HK-2 (cell line): ENCODE measurements around the gene ARF4.

Source experiments
- DNase-seq: peaks from one replicate; pipeline ENCODE4 v3.0.0-alpha.2; 2018; ENCODE audit not compliant: unreplicated experiment

Gene ARF4

DNA sequence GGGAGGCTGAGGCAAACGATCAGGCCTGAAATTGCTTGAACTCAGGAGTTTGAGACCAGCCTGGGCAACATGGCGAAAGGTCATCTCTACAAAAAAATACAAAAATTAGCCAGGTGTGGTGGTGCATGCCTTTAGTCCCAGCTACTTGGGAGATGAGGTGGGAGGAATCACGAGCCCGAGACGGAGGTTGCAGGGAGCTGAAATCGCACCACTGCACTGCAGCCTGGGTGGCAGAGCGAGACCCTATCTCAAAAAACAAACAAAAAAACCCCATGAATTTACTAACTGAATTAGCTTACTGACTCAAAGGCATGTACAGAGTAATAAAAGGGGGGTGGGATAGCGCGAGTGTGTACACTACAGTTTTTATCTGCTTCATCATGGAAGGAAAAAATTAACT lies 19.3 kb downstream of the ARF4 start:
- no peak for DNase-seq

DNA sequence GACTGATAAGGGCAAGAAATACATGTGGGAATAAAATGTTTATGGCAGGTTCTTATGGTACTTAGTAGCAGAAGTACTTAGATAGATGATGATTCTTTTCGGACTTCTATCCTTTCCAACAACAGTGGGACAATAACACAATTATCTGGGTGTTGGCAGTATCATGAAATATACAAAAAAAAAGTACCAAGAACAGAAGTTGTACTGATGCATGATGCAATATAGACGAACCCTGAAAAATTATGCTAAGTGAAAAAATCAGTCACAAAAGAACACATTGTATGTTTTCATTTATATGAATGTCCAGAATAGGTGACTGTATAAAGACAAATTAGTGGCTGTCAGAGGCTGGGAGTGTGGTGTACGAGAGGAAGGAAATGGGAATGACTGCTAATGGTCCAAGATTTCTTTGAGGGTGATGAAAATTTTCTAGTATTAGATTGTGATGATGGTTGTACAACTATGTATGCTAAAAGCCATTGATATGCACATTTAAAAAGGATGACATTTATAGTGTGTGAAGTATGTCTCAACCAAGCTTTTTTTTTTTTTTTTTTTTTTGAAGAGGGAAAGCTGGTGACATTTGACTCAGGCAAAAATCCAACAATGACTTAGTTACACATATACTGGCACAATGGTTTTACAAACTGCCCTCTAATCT lies 21.0 kb downstream of the ARF4 start:
- no peak for DNase-seq

GRCh38 chr3:57572096-57572495 lies 25.0 kb downstream of the ARF4 start:
- no peak for DNase-seq

DNA sequence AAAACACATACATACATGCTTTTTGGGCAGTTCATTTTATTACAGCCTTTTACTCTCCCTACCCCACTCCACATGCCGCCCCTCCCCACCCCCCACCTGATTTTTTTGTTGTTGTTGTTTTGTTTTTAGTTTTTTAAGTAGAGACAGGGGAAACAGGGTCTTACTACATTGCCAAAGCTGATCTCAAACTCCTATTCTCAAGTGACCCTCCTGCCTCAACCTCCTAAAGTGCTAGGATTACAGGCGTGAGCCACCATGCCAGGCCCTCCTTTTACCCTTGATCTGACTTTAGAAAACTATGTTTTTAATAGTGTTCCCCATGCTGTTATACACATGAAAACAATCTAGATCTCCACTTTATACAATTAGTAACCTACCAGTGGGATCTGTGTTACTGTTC lies 26.3 kb downstream of the ARF4 start:
- DNase-seq: no peak

GRCh38 chr3:57569859-57570450 lies 27.2 kb downstream of the ARF4 start:
- no peak for DNase-seq

GRCh38 chr3:57559526-57559925 lies 37.6 kb downstream of the ARF4 start:
- DNase-seq: no peak

DNA sequence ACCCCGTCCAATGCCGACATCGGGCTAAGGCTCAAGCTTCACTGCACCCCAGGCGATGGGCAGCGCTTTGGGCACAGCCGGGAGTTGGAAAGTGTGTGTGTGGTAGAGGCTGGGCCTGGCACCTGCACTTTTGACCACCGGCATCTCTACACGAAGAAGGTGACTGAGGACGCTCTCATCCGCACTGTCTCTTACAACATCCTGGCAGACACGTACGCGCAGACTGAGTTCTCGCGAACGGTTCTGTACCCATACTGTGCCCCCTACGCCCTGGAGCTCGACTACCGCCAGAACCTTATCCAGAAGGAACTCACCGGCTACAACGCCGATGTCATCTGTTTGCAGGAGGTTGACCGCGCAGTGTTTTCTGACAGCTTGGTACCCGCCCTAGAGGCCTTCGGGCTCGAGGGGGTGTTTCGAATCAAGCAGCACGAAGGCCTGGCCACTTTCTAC lies 40.0 kb downstream of the ARF4 start:
- DNase-seq: peak; percentile 43

DNA sequence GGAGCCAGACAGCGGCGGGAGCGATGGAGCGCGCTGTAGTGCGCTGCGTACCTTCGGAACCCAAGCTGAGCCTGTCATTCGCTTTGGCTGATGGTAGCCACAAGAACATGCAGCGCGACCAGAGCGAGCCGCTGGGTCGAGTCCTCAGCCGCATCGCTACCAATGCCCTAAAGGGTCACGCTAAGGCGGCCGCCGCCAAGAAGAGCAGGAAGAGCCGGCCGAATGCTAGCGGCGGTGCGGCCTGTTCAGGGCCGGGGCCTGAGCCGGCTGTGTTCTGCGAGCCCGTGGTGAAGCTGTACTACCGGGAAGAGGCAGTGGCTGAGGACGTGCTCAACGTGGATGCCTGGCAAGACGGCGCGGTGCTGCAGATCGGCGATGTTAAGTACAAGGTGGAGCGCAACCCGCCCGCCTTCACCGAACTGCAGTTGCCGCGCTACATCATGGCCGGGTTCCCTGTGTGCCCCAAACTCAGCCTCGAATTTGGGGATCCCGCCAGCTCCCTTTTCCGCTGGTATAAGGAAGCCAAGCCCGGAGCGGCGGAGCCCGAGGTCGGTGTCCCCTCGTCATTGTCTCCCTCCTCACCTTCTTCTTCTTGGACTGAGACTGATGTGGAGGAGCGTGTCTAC lies 40.6 kb downstream of the ARF4 start:
- DNase-seq: no peak

DNA sequence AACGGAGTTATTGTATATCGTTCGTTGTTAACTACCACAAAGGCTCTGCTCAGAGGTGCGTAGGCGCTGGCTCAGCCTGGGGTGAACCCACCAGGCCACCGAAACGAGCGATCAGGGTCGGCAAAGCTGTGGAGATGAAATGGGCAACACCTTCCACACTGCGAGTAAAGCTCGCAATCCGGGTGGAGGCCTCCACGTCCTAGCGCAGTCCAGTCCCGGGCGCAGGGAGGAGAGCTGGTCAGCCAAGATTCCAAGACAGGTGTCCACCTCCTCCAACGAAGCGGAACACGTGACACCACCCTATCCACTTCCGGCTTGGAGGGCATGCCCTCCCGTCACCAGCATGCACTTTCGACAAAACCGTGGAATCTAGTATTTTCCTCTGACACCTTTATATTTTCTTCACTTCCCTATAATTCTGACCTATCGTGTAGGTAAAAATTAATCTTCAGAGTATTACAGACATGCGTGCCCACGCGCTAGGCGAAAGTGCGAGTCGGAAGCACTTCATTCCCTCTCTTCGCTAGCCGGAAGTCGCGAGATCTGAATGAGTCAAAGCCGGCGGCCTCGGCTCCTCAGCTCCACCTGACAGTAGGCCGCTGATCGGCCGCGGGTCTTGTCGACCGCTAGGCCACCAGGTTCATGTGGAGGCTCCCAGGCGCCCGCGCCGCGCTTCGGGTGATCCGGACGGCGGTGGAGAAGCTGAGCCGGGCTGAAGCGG lies 41.2 kb downstream of the ARF4 start, which contains the start of gene PDE12:
Gene PDE12 (plus strand): TSS at position 537 of the 721 bp plus-strand sequence. CDS start 106 bp downstream, at position 643.
- peak; percentile 85 for DNase-seq

DNA sequence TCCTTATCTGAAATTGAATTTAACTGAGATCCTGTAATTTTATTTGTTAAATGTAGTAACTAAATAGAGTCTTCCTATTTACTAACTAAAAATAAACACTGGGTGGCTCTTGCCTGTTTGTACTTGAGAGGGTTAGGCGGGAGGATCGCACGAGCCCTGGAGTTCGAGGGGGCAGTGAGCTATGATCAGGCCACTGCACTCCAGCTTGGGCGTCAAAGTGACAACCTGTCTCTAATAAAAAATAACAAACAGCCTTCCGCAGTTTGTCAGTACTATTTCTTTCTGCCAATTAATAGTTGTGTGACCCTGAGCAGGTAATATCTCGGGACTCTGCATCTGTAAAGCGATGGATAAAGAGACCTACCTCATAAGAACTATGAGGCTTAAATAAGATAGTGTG lies 41.8 kb downstream of the ARF4 start:
- DNase-seq: peak; percentile 2

DNA sequence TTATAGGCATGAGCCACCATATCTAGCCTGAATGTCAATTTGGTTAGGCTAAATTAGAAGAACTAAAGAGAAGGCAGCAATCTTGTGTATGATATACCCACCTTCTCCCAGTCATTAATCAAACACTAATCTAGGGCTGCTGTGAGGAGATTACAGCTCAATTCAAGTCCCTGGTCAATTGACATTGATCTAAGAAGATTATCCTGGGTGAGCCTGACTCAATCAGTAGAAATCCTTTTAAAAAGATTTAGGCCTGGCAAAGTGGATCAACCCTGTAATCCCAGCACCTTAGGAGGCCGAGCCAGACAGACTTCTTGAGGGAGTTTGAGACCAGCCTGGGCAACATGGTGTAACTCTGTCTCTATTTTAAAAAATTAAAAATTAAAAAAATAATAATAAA lies 50.5 kb downstream of the ARF4 start:
- no peak for DNase-seq

- DNase-seq: no peak
Observed at GRCh38 chr3:57545636-57546268, 51.4 kb downstream of the ARF4 start.

DNA sequence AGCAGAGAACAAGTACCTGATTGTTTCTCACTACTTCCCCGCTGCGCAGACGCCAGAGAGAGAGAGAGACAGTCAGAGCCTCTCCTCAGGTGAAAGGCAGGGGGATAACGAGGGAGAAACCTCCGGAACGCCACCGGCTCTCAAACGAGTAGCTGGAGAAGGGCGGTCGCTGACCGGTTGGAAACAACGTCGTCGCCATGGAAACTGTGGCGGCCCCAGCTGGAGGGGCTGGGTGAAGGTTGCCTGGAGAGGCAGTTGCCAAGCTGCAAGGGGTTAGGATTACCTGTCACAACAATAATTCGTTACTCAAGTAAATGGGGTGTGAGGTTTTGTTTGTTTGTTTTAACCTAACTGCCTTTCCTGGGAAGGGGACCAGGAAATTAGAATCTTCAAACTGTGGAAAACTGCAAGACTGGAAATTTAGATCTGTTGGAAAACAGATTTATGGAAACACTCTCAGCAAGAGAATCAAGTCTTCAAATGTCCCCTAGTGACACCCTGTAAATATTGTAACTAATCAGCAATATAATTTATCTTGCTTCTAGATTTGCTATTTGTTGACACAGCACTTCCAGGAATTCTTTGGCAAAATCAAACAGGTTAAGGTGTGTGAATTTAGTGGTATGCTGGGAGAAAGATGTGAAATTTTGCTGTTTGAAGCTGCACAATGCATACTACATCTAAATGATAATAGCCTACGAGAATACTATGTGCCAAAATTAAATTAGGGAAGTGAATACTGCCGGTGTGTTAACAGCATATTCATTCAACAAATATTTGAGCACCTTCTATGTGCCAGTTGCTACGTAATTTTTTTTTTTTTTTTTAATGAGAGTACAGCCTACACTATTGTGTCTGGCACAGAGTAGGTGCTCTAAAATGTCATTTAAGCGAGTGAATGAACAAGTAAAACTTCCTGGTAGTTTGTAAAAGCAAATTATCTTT lies 52.7 kb downstream of the ARF4 start, which contains the start of gene DNAH12:
Gene DNAH12 (minus strand): TSS at position 164 of the 945 bp plus-strand sequence. CDS start 1,474 bp downstream, outside the sequence.
- DNase-seq: no peak

DNA sequence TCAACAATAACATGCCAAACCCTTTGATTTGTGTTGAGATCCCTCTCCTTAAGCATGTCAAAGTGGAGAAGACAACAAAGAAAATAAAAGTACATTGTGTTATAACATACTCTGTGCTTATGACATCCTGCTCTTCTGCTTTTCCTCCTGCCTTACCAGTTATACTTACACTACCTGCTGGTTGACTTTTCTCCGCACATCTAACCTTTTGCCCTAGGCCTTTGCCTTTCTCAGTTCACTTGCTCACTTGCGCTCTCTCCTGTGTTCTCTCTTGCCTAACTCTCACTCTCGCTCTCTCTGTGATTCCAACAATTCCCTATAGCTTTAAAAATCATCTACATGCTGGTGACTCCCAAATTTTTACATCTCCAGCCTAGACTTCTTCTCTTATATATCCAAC lies 58.7 kb downstream of the ARF4 start:
- no peak for DNase-seq

DNA sequence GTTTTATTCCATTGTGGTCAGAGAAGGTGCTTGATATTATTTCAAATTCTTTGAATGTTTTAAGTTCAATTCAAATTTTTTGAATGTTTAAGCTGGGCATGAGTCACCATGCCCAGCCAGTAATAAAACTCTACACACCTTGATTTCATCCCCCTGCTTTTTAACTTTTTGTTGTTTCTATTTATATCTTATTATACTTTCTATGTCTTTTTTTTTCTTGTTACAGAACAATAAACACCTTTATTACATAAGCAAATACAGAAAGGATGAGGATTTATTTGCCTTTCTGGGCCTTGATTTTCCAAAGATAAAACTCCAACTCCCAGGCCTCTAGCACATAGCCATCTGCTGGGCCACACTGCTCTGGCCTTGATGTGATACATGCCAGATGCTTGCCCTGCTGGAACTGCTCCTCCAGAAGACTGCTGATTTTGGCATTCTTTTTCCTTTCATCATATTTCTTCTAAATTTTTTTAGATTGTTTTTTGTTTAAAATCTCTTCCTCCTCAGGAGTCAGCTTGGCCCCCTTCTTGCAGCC lies 67.0 kb downstream of the ARF4 start:
- no peak for DNase-seq
